ENCODE data around the gene TULP3. TPM values are rescaled to one million over a fixed set of nuclear protein-coding genes. Genes with fewer than 3 reads are reported as not detected.

TULP3 gene
- total and polyA plus RNA-seq, 2 donors (not counting 3 experiments of a cell fraction or from before 2014, with no cell fraction given) = 30.8 to 31.0 TPM

DNA sequence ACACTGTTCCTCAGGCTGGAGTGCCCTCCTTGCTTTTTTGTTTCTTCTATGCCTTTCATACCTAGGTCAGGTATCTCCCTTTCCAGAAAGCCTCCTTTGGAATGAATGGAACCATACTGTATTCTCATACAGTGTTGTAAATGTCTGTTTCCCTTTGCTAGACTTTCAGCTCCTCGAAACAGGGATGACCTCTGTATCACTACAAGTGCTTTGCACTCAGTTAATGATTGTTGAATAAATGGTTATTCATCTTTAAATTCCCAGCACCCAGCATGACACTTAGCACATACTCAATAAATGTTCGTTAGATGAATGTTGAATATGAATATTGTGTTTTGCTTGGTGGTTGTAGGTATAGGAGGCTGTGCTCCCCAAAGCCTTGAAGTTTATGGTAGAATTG, 5.9 kb upstream of the TULP3 start:
- intact Hi-C loops (cut with micrococcal nuclease) = loop anchor here (1.0 to 2.0 kb wide), 3 partner anchors 60 to 156 kb away; no protein-coding TSS in a partner anchor
- ChIA-PET CTCF (interaction anchor here (0.6 to 5.5 kb wide), 33 partner anchors 8 to 390 kb away, joined by 3 to 91 read pairs (median 4); partner anchors contain the start of genes FOXM1, RHNO1, TEAD4 and TEX52), POLR2A (interaction anchor here (0.7 kb wide), 1 partner anchor 28 kb away, joined by 5 read pairs; no protein-coding TSS in a partner anchor)
- Histone ChIP-seq H3K27ac (ENCODE audit: insufficient read depth, low read depth, low read length) (no peak overlapping the region), H3K27me3 (ENCODE audit: control insufficient read depth in 2 of 2, insufficient read depth in 2 of 2, low read length in 2 of 2) (no peaks in the 10 kb centered on the region), H3K4me2 (ENCODE audit: insufficient read depth, low read length) (no peak overlapping the region), H3K9me3 (replicated peaks; ENCODE audit: control insufficient read depth, insufficient read depth, low read length) (no peaks in the 10 kb centered on the region), H2AFZ (ENCODE audit: low read depth, low read length) (no peak overlapping the region), H4K20me1 (replicated peaks; ENCODE audit: control insufficient read depth, extremely low read depth, insufficient read depth, low read length) (no peaks in the 10 kb centered on the region), H3K4me1 (ENCODE audit: control insufficient read depth, extremely low read depth, insufficient read depth, low read length) (no peaks in the 10 kb centered on the region), H3K9ac (replicated peaks; ENCODE audit: extremely low read depth, insufficient read depth, low read length) (no peak overlapping the region), H3K9me1 (replicated peaks; ENCODE audit: control insufficient read depth, extremely low read depth, insufficient read depth, low read length) (no peaks in the 10 kb centered on the region), H3K36me3 (ENCODE audit: control insufficient read depth in 2 of 2, extremely low read depth in 1 of 2, insufficient read depth in 2 of 2, low read length in 2 of 2) (peaks cover 3% of the 10 kb centered on the region in 2 experiments), H3K4me3 (replicated peaks in 1 of 3; ENCODE audit: insufficient read depth in 1 of 3, low read depth in 1 of 3, low read length in 3 of 3) (no peak overlapping the region), H3K79me2 (ENCODE audit: control insufficient read depth, insufficient read depth, low read length) (peaks cover 25% of the 10 kb centered on the region)
- no peak for TF ChIP-seq JUN (IDR thresholded peaks at IDR 0.05; ENCODE audit: borderline replicate concordance, insufficient read depth, insufficient read length, low read depth)
- no peak for TF ChIP-seq POLR2A (IDR thresholded peaks at IDR 0.05; ENCODE audit: low read depth, low read length)
- no peak for TF ChIP-seq FOS (IDR thresholded peaks at IDR 0.05; ENCODE audit: borderline replicate concordance, insufficient read depth, low read length)
- no peak for TF ChIP-seq CTCF (IDR thresholded peaks at IDR 0.05; ENCODE audit: extremely low read depth in 1 of 2, insufficient read depth in 1 of 2, low read depth in 1 of 2, low read length in 2 of 2)
- TF ChIP-seq EZH2 (IDR thresholded peaks at IDR 0.05; ENCODE audit: borderline replicate concordance, low read depth, low read length, severe bottlenecking) = no peak
- no peak for TF ChIP-seq POLR2AphosphoS5 (IDR thresholded peaks at IDR 0.05; ENCODE audit: insufficient read depth, low read depth, low read length)
- no peak for TF ChIP-seq MAX (IDR thresholded peaks at IDR 0.05; ENCODE audit: insufficient read depth, insufficient read length)
- TF ChIP-seq GATA2 (IDR thresholded peaks at IDR 0.05; ENCODE audit: insufficient read depth, insufficient read length, low read depth, low read length) = no peak
- no peak for TF ChIP-seq MYC (IDR thresholded peaks at IDR 0.05; ENCODE audit: low read depth, low read length)
- FAIRE-seq (no peak), DNase-seq (ENCODE audit: low read depth, low spot score) (no peak)
- dilution Hi-C loops (cut with MboI; ENCODE audit: extremely low pct_ligation_motif_present, low sequenced_read_pairs) = no loop called here
- BruUV-seq (replicated peaks) = no TSS peak

Data from endothelial cell of umbilical vein (primary cell).